Endodermal cell (in vitro differentiated cells): ENCODE measurements around the gene UFSP2. TPM values are rescaled to one million over a fixed set of nuclear protein-coding genes. Genes with fewer than 3 reads are reported as not detected.

Source experiments
- DNase-seq: peaks from one replicate; pipeline ENCODE4 v3.0.0-alpha.2; 2017
- H3K27ac ChIP-seq: 2 replicates; pipeline ENCODE4 v1.5.1; 2013; ENCODE audit warnings: mild to moderate bottlenecking, low read depth, low read length, moderate library complexity
- H3K27me3 ChIP-seq: 2 replicates; pipeline ENCODE4 v1.6.1; 2013; ENCODE audit warnings: mild to moderate bottlenecking, low read length, moderate library complexity; ENCODE audit not compliant: insufficient read depth, control insufficient read depth, poor library complexity, severe bottlenecking
- H3K36me3 ChIP-seq: 2 replicates; pipeline ENCODE4 v1.7.0; 2013; ENCODE audit warnings: mild to moderate bottlenecking, low read length, moderate library complexity; ENCODE audit not compliant: control insufficient read depth, insufficient read depth
- H3K4me1 ChIP-seq: one replicate; pipeline ENCODE4 v1.7.0; 2013; ENCODE audit warnings: low read length; ENCODE audit not compliant: control insufficient read depth, insufficient read depth
- H3K4me3 ChIP-seq: 2 replicates; pipeline ENCODE4 v1.5.1; 2013; ENCODE audit warnings: mild to moderate bottlenecking, low read length, moderate library complexity
- H3K9ac ChIP-seq: 2 replicates; pipeline ENCODE4 v1.6.1; 2013; ENCODE audit warnings: mild to moderate bottlenecking, low read length, moderate library complexity; ENCODE audit not compliant: poor library complexity, severe bottlenecking; ENCODE audit errors: extremely low read depth
- H3K9me3 ChIP-seq: 2 replicates; pipeline ENCODE4 v1.6.1; 2013; ENCODE audit warnings: mild to moderate bottlenecking, low read length, moderate library complexity; ENCODE audit not compliant: control insufficient read depth
- H3K27ac Mint-ChIP-seq: 2 replicates; pipeline ENCODE4 v1.8.0; 2020; ENCODE audit warnings: mixed read lengths
- H3K27me3 Mint-ChIP-seq: 2 replicates; pipeline ENCODE4 v1.8.0; 2021; ENCODE audit warnings: mild to moderate bottlenecking, mixed read lengths; ENCODE audit not compliant: insufficient read depth
- H3K36me3 Mint-ChIP-seq: 2 replicates; pipeline ENCODE4 v1.8.0; 2020; ENCODE audit warnings: low read depth, mixed read lengths
- H3K4me1 Mint-ChIP-seq: 2 replicates; pipeline ENCODE4 v1.8.0; 2020; ENCODE audit warnings: mixed read lengths
- H3K4me3 Mint-ChIP-seq: 2 replicates; pipeline ENCODE4 v1.8.0; 2020; ENCODE audit warnings: mild to moderate bottlenecking, moderate library complexity, mixed read lengths
- H3K9me3 Mint-ChIP-seq: 2 replicates; pipeline ENCODE4 v1.8.0; 2020; ENCODE audit warnings: mild to moderate bottlenecking, mixed read lengths
- WGBS, 2 experiments: methylation state at CpG; one replicate each; pipeline versions ENCODE4 v1.1.5 to v1.1.7; 2013; ENCODE audit warnings: missing lambda C conversion rate in 2 of 2, mixed read lengths in 1 of 2; ENCODE audit not compliant: insufficient coverage in 1 of 2, insufficient read length in 1 of 2; 5-methylcytosine and 5-hydroxymethylcytosine counted together
- long read RNA-seq, 4 experiments: library from polyadenylated mRNA in 2 of 4; library from RNA in 1 of 4; library from capped mRNA in 1 of 4; stranded (forward) in 3 of 4; unstranded in 1 of 4; transcript quantifications; one replicate each; pipeline ENCODE4 v2.0.0, GENCODE V29; 2020 to 2021; ENCODE audit warnings: inconsistent platforms in 1 of 4
- polyA plus RNA-seq, 2 experiments: library from polyadenylated mRNA; stranded (reverse); fragments of 50-300 nt; gene quantifications; one replicate each; pipeline ENCODE4 v1.2.3, GENCODE V29; 2013
- total RNA-seq, 2 donors: library from RNA; stranded (reverse); fragmentation: NEBNext Ultra II Directional in 1 of 2; extraction: Animal tissue kit (Norgen Biotek cat#: 25700) in 1 of 2; gene quantifications; 2 replicates in 1 of 2; 3 replicates in 1 of 2; pipeline ENCODE4 v1.2.1, GENCODE V29; 2021
- TF ChIP-seq, protein P1 (sequence below): fragments of 200-600 bp; sonication (generic); conservative IDR thresholded peaks from 2 replicates; pipeline ENCODE4 v1.5.0; 2021; ENCODE audit warnings: antibody characterized with exemption, mild to moderate bottlenecking

Gene UFSP2, protein sequence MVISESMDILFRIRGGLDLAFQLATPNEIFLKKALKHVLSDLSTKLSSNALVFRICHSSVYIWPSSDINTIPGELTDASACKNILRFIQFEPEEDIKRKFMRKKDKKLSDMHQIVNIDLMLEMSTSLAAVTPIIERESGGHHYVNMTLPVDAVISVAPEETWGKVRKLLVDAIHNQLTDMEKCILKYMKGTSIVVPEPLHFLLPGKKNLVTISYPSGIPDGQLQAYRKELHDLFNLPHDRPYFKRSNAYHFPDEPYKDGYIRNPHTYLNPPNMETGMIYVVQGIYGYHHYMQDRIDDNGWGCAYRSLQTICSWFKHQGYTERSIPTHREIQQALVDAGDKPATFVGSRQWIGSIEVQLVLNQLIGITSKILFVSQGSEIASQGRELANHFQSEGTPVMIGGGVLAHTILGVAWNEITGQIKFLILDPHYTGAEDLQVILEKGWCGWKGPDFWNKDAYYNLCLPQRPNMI
- total RNA-seq, result 10 to 100 TPM; 23.3 to 24.7 TPM
- polyA plus RNA-seq (2013, experiment 1 of 2), result 41.7 TPM
- 35.4 TPM for polyA plus RNA-seq (2013, experiment 2 of 2)
- long read RNA-seq, experiment 1, transcript UFSP2-201 (12 exons, 1,630 nt), result major isoform, 8 of 18 reads
- long read RNA-seq, experiment 1, partial matches to known transcripts, result 5 of 18 reads
- long read RNA-seq, experiment 1, other reads (novel, unspliced or antisense), result 4 of 18 reads
- long read RNA-seq, experiment 2, transcript UFSP2-201 (12 exons, 1,630 nt), result major isoform, 32 of 44 reads
- long read RNA-seq, experiment 2, partial matches to known transcripts, result 4 of 44 reads
- long read RNA-seq, experiment 2, other reads (novel, unspliced or antisense), result 6 of 44 reads
- long read RNA-seq, experiment 3, transcript UFSP2-201 (12 exons, 1,630 nt), result major isoform, 81 of 95 reads
- long read RNA-seq, experiment 3, partial matches to known transcripts, result 1 of 95 reads
- long read RNA-seq, experiment 3, other reads (novel, unspliced or antisense), result 8 of 95 reads
- long read RNA-seq, experiment 4, transcript UFSP2-201 (12 exons, 1,630 nt), result major isoform, 108 of 123 reads
- long read RNA-seq, experiment 4, partial matches to known transcripts, result 5 of 123 reads
- long read RNA-seq, experiment 4, other reads (novel, unspliced or antisense), result 8 of 123 reads

DNA sequence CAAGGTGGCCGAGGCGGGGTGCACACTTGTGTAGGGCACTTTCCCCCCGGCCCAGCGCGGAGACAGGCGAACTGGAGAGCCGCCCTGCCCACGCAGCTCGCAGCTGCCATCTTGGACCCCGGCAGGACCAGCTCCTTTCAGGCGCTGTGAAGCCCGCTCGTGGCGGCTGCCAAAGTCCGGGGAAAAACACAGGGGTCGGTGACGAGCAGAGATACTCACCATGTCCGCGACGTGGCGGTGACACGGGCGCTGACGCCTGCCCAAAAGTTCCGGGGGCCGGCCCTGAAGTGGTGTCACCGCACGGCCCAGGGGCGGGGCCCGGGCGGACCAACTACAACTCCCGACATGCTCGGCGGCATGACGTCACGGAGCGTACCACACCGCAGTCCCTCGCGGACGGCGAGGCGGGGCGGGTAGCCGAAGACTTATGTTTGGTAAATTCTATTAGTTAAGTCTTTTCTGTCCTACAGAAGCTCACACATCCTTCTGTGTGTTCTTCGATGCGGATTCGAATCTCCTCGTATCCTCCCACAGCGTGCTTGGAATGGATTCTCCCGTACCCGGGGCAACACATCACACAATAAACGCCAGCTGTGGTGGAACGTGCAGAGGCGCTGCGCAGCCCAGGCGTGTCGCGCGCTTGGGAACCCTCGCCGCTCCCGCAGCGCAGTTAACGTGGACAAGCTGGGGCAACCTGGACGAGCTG lies at the start of gene UFSP2:
Gene UFSP2, minus strand, starts transcription at position 318 of the 706 bp plus-strand sequence. Its CDS starts 96 bp downstream, at position 222.
- no peaks in the 10 kb centered on the region for H3K36me3 ChIP-seq
- H3K4me1 ChIP-seq, result peaks cover 7% of the 10 kb centered on the region
- Mint-ChIP-seq H3K27ac (peak within 1 kb of the TSS; percentile 100), H3K27me3 (peaks cover 8% of the 10 kb centered on the region), H3K36me3 (no peaks in the 10 kb centered on the region), H3K9me3 (no peaks in the 10 kb centered on the region), H3K4me1 (peaks cover 19% of the 10 kb centered on the region), H3K4me3 (peak within 1 kb of the TSS; percentile 88)
- H3K27ac ChIP-seq, result peak within 1 kb of the TSS; percentile 100
- DNase-seq, result peak; percentile 93
- TF ChIP-seq, protein P1, sequence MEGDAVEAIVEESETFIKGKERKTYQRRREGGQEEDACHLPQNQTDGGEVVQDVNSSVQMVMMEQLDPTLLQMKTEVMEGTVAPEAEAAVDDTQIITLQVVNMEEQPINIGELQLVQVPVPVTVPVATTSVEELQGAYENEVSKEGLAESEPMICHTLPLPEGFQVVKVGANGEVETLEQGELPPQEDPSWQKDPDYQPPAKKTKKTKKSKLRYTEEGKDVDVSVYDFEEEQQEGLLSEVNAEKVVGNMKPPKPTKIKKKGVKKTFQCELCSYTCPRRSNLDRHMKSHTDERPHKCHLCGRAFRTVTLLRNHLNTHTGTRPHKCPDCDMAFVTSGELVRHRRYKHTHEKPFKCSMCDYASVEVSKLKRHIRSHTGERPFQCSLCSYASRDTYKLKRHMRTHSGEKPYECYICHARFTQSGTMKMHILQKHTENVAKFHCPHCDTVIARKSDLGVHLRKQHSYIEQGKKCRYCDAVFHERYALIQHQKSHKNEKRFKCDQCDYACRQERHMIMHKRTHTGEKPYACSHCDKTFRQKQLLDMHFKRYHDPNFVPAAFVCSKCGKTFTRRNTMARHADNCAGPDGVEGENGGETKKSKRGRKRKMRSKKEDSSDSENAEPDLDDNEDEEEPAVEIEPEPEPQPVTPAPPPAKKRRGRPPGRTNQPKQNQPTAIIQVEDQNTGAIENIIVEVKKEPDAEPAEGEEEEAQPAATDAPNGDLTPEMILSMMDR, result no peak
- no peaks in the 10 kb centered on the region for H3K9me3 ChIP-seq
- peak within 1 kb of the TSS; percentile 100 for H3K9ac ChIP-seq
- H3K27me3 ChIP-seq, result no peaks in the 10 kb centered on the region
- peak within 1 kb of the TSS; percentile 98 for H3K4me3 ChIP-seq
- 0% methylated on average over 27 to 66 of the region's 66 CpGs for WGBS, 2 experiments

DNA sequence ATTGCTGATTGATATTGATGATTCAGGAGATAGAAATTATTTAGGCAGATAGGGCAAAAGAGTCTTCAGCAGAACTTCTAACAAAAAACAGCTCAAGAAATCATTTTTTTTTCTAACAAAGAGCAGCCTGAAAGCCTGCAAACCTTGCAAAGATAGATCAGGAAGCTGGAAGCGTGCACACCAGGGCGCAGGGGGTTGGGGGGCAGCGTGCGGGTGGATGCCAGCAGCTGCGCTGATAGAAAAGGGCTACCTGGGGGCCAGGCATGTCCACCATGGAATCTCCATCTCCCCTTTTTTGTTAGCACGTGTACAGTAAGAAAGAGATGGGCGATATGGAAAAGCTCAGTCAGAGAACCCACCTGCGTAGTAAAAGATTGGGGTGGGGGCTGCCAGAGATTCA lies 47.5 kb upstream of the UFSP2 start:
- Mint-ChIP-seq H3K27me3 (peaks cover 78% of the 10 kb centered on the region), H3K27ac (no peak overlapping the region), H3K36me3 (no peaks in the 10 kb centered on the region), H3K4me3 (no peak overlapping the region), H3K9me3 (no peaks in the 10 kb centered on the region), H3K4me1 (no peaks in the 10 kb centered on the region)
- TF ChIP-seq, protein P1, result no peak
- H3K27ac ChIP-seq, result no peak overlapping the region
- no peaks in the 10 kb centered on the region for H3K4me1 ChIP-seq
- H3K27me3 ChIP-seq, result peaks cover 65% of the 10 kb centered on the region
- no peak overlapping the region for H3K9ac ChIP-seq
- WGBS, 2 experiments, result 93 to 96% methylated on average over 8 of the region's 8 CpGs
- DNase-seq, result no peak
- no peaks in the 10 kb centered on the region for H3K9me3 ChIP-seq
- no peak overlapping the region for H3K4me3 ChIP-seq
- no peaks in the 10 kb centered on the region for H3K36me3 ChIP-seq

DNA sequence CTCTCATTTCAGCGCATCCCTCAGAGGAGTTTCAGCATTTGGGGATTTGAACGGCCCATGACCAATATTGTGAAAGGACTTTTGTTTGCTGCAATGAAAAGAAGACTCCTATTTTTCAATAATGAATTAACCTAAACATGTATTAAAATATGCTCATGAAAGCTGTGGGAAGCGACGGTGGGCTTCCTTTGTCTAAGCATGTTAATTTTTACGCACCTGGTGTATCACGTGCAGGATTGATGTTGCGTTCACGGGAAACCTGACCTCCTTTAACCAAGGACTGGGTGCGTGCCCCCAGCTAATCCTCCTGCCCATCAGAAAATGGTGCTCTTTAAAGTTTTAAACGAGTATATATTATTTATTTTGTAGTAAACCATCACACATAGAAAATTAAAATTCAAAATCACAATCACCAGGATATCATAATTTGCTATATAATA lies 46.4 kb upstream of the UFSP2 start:
- Mint-ChIP-seq H3K4me1 (no peaks in the 10 kb centered on the region), H3K9me3 (no peaks in the 10 kb centered on the region), H3K36me3 (no peaks in the 10 kb centered on the region), H3K4me3 (peak overlapping the region; percentile 65), H3K27me3 (peaks cover 78% of the 10 kb centered on the region), H3K27ac (no peak overlapping the region)
- no peaks in the 10 kb centered on the region for H3K36me3 ChIP-seq
- 53 to 60% methylated on average over 6 to 9 of the region's 10 CpGs for WGBS, 2 experiments
- no peaks in the 10 kb centered on the region for H3K4me1 ChIP-seq
- H3K27me3 ChIP-seq, result peaks cover 65% of the 10 kb centered on the region
- no peak for DNase-seq
- no peaks in the 10 kb centered on the region for H3K9me3 ChIP-seq
- TF ChIP-seq, protein P1, result no peak
- no peak overlapping the region for H3K27ac ChIP-seq
- H3K9ac ChIP-seq, result no peak overlapping the region
- peak overlapping the region; percentile 77 for H3K4me3 ChIP-seq
